GM06990 (cell line): Measurements from ENCODE around the gene WRAP73.

Experiments
- DNase-seq: peaks from one replicate; pipeline ENCODE4 v3.0.0-alpha.2; 2011; ENCODE audit not compliant: insufficient read length; ENCODE audit errors: extremely low read depth
- H3K27me3 ChIP-seq: replicated peaks from 2 replicates; pipeline ENCODE4 v1.6.0; 2011; ENCODE audit warnings: low read length; ENCODE audit not compliant: control insufficient read depth, insufficient read depth
- H3K36me3 ChIP-seq: 2 replicates; pipeline ENCODE4 v1.5.1; 2011; ENCODE audit warnings: low read length; ENCODE audit not compliant: control insufficient read depth, insufficient read depth
- H3K4me3 ChIP-seq: replicated peaks from 2 replicates; pipeline ENCODE4 v1.5.1; 2011; ENCODE audit warnings: low read depth, mild to moderate bottlenecking, control low read depth, low read length
- TF ChIP-seq, protein P1 (sequence below): IDR thresholded peaks from 2 replicates; pipeline ENCODE4 v1.5.1; 2011; ENCODE audit warnings: low read length, control low read depth, mild to moderate bottlenecking, inconsistent platforms; ENCODE audit not compliant: insufficient read depth, poor library complexity, severe bottlenecking

The WRAP73 gene

GRCh38 chr1:3668585-3669300 lies 18.8 kb upstream of the WRAP73 start:
- DNase-seq = no peak
- no peaks in the 10 kb centered on the region; the same call in none of the 2 replicates for H3K36me3 ChIP-seq
- H3K27me3 ChIP-seq = no peaks in the 10 kb centered on the region
- no peak overlapping the region for H3K4me3 ChIP-seq
- TF ChIP-seq, protein P1, sequence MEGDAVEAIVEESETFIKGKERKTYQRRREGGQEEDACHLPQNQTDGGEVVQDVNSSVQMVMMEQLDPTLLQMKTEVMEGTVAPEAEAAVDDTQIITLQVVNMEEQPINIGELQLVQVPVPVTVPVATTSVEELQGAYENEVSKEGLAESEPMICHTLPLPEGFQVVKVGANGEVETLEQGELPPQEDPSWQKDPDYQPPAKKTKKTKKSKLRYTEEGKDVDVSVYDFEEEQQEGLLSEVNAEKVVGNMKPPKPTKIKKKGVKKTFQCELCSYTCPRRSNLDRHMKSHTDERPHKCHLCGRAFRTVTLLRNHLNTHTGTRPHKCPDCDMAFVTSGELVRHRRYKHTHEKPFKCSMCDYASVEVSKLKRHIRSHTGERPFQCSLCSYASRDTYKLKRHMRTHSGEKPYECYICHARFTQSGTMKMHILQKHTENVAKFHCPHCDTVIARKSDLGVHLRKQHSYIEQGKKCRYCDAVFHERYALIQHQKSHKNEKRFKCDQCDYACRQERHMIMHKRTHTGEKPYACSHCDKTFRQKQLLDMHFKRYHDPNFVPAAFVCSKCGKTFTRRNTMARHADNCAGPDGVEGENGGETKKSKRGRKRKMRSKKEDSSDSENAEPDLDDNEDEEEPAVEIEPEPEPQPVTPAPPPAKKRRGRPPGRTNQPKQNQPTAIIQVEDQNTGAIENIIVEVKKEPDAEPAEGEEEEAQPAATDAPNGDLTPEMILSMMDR = no peak

DNA sequence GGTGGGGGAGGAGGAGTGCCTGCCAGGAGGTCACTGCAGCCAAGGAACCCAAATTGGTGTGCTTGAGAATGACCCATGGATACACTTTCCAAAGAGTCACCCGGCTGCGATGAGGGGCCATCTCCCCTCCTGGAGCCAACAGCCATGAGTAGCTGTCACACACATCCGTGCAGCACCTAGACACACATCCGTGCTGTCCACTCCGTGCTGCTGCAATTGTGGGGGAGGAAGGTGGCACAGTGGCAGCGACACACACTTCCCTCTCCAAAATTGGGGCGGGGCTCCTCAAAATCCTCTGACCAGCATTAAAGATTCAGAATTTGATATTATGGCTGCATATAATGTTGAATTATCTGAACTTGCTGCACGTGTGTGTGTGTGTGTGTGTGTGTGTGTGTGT lies 18.2 kb upstream of the WRAP73 start:
- no peaks in the 10 kb centered on the region; the same call in none of the 2 replicates for H3K36me3 ChIP-seq
- TF ChIP-seq, protein P1 = no peak
- no peak for DNase-seq
- H3K27me3 ChIP-seq = no peaks in the 10 kb centered on the region
- H3K4me3 ChIP-seq = no peak overlapping the region

GRCh38 chr1:3664700-3665375 lies 14.9 kb upstream of the WRAP73 start:
- no peak for DNase-seq

DNA sequence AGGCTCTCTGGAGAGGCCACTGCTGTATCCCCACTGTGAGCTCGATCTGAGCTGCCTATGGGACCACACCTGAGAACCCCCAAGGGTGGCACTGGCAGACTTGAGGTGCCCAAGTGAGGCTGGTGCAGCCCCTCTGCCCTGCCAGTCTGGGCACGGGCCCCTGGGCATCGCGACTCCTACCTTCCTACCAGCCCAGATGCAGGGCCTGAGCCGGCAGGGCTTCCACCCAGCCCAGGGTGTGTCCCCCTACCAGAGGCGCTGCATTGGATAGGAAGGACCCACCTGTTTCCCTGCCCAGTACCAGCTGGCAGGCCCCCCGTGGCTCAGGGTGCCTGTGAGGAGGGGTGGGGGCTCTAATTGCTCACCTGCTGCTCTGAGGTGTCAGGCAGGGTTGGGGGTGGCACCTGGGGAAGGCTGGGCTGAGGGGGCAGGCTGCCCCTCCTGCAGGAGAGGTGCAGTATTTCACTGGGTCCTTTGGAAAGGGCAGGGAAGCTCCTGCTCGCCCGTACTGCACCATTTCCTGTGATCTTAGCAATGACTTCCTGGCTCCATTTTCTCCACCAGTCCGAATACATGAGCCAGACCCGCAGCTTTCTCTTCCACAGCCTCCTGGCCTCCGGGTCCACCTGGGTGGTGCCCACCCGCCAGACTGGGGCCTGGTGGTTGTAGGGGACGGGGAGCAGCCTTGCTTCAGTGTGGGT lies 14.2 kb upstream of the WRAP73 start:
- Histone ChIP-seq H3K4me3 (peak overlapping the region; percentile 43), H3K36me3 (no peaks in the 10 kb centered on the region; the same call in 1 of the 2 replicates), H3K27me3 (no peaks in the 10 kb centered on the region)
- TF ChIP-seq, protein P1 = peak; percentile 8
- peak; percentile 67 for DNase-seq

More at GRCh38 chr1:3664700-3665375, 14.9 kb upstream of the WRAP73 start:
- Histone ChIP-seq H3K4me3 (peak overlapping the region; percentile 43), H3K27me3 (no peaks in the 10 kb centered on the region), H3K36me3 (no peaks in the 10 kb centered on the region; the same call in none of the 2 replicates)
- TF ChIP-seq, protein P1 = no peak

GRCh38 chr1:3662080-3662671 lies 12.3 kb upstream of the WRAP73 start:
- DNase-seq = no peak
- H3K4me3 ChIP-seq = no peak overlapping the region
- H3K36me3 ChIP-seq = no peaks in the 10 kb centered on the region
- H3K27me3 ChIP-seq = no peaks in the 10 kb centered on the region
- TF ChIP-seq, protein P1 = no peak
